HK-2 (cell line): Measurements from ENCODE around the gene NUTM2B.
"Not testable (repeated sequence)": the region's sequence is repeated elsewhere in the genome, so short reads cannot be mapped to it uniquely, and the experiment has no call there.

Experiments
- DNase-seq: peaks from one replicate; pipeline ENCODE4 v3.0.0-alpha.2; 2018; ENCODE audit not compliant: unreplicated experiment

The NUTM2B gene, protein sequence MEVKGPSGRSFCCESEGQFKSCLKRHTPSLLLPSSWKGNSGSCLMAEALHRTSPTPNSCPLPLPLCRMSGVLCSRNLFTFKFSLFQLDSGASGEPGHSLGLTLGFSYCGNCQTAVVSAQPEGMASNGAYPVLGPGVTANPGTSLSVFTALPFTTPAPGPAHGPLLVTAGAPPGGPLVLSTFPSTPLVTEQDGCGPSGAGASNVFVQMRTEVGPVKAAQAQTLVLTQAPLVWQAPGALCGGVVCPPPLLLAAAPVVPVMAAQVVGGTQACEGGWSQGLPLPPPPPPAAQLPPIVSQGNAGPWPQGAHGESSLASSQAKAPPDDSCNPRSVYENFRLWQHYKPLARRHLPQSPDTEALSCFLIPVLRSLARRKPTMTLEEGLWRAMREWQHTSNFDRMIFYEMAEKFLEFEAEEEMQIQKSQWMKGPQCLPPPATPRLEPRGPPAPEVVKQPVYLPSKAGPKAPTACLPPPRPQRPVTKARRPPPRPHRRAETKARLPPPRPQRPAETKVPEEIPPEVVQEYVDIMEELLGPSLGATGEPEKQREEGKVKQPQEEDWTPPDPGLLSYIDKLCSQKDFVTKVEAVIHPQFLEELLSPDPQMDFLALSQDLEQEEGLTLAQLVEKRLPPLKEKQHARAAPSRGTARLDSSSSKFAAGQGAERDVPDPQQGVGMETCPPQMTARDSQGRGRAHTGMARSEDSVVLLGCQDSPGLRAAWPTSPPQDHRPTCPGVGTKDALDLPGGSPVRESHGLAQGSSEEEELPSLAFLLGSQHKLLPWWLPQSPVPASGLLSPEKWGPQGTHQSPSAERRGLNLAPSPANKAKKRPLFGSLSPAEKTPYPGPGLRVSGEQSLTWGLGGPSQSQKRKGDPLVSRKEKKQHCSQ

DNA sequence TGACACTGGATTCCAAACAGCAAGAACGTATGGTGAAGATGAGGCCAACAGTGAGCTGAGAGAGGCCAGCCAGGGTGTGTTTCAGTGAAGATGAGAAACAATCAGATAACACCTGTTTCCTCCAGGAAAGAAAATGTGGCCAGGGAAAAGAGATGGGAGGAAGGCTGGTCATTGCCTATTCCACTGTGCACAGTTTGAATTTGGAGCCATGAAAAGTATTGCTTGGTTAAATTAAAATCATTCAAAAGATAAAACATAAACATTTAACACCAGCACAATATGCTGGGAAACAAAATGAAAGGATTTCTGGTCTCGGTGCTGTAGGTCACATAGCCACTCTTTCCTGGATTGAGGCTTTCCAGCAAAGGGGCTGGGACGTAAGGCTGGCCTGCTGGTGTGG, at the start of gene NUTM2B:
TSS of gene NUTM2B (plus strand) at position 301 of the 400 bp plus-strand sequence. CDS start 383 bp downstream, outside the sequence.
- not testable (repeated sequence) for DNase-seq

DNA sequence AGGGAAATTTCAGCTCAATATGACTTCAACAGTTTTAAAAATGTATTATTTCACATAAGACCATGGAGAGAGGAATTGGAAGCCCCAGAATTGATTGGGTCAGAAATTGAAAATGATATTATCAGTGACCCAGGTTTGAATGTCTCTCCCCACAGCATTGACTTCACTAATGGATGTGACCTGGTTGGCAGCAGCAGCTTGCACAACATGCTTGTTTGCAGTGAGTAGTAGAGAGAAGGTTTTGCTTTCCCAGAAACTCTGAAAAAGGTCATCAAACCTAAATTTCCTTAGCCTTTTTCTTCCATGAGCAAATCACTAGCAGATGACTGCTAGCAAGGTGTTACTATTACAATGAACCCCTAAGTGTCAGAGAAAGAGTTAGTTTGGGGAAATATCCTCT, 39.7 kb upstream of the NUTM2B start:
- not testable (repeated sequence) for DNase-seq

DNA sequence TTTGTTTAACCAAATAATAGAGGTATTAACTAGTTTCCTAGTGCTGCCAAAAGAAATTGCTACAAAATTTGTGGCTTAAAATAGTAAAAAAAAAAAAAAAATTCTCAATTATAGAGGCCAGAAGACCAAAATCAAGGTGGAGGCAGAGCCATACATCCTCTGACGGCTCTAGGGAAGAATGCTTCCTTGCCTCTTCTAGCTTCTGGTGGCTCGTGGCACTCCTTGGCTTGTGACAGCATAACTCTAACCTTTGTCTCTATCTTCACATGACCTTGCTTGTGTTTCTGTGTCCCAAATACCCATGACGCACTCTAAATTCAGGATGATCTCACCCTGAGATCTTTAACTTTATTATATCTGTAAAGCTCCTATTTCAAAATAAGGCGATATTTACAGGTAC, 38.3 kb upstream of the NUTM2B start:
- DNase-seq: not testable (repeated sequence)

DNA sequence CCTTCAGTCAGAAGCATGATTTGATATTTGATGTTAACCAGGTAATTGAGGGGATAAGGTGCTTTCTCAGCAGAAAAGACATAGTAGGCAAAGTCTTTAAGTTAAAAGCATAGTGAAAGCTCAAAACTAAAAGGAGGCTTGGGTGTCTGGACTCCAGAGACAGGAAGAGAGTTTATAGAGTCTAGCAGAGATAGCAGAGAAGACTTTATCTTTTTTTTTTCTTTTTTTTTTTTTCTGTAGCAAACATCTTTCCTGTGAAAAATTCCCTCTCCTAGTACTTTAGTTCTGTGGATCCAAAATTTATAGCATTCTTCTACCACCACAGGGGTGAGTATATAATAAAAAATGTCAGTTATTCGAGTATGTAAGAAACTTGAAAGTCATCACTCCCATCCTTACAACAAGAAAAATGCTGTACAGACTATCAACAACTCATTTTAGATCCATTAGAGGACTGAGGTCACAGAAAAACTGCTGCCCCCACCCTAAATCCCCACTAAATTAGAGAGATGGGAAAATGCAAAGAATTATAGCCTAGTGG, 33.7 kb upstream of the NUTM2B start:
- DNase-seq: not testable (repeated sequence)

DNA sequence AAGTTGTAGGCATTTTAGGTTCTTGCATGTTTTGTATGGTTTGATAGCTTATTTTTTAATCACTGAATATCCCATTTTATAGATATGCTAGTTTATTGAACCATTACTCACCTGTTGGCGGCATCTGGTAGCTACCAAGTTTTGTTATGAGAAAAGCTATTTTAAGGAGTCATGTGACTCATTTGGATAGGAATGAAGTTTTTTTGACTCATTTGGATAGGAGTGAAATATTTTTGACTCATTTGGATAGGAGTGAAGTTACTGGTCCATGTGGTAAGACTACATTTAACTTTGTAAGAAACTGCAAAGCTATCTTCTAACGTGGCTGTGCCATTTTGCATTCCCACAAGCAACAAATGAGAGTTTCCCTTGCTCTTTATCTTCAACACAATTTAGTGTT, 28.1 kb upstream of the NUTM2B start:
- not testable (repeated sequence) for DNase-seq

DNA sequence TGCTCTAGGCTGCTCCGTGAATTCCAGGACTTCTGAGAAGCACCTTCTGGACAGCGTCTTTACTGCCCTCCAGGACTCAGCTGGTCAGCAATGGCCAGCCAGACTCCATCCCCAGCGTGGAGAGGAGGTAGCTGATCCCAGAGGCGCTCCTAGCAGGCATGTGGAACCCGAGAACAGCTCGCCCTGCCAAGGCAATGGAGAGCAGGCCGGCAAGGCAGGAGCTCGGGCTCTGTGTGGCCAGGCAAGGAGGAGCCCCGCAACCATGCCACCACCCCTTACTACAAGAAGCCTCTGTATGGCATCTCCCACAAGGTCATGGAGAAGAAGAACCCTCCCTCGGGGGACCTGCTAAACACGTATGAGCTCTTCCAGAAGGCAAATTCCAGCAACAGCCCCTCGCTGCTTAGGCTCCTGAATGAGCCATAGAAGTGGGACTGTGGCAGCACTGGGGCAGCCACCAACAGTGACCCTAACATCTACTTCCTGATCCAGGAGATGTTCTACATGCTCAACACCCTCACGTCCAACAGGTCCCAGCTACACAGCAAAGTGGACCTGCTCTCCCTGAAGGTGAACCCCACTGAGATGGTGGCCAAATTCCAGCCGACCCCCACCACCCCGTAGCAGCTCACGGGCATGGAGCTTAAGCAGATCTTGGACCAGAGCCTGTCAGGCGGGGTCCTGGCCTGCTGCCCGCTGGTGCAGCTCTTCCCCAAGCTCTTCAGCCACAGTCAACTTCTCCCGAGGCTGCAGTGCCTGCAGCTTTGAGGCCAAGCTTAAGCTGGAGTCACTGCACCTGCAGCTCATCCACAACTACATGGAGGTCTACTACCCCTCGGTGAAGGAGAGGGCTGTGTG, 19.8 kb upstream of the NUTM2B start:
- not testable (repeated sequence) for DNase-seq

DNA sequence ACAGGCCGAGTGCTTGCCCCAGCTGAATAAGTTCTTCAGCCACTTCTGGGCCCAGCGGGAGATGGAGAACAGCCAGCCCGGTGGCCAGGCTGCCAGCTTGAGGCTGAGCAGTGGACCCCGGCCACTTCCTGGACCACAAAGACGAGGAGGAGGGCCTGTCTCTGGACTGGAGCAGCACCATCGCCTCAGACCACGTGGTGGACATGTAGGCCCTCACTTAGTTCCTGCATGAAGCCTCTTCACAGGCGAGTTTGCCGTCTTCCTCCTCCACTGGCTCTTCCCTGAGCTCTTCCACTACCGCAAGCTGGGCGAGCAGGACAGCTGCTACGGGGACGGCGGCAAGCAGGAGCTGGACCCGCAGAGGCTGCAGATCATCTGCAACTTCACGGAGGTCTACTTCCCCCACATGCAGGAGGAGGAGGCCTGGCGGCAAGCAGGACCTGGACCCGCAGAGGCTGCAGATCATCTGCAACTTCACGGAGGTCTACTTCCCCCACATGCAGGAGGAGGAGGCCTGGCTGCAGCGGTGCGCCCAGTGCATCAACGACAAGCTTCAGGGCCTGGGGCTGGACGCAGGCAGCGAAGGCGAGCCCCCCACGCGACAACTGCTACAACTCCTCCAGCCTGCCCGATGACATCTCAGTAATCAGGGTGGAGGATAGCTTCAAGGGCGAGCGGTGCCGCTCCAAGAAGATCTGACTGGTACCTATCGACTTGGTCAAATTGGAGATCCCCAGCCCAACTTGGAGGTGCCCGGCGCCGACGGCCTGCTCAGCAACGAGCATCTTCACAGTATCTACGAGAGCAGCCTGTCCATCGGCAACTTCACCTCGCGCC, 18.9 kb upstream of the NUTM2B start:
- not testable (repeated sequence) for DNase-seq

DNA sequence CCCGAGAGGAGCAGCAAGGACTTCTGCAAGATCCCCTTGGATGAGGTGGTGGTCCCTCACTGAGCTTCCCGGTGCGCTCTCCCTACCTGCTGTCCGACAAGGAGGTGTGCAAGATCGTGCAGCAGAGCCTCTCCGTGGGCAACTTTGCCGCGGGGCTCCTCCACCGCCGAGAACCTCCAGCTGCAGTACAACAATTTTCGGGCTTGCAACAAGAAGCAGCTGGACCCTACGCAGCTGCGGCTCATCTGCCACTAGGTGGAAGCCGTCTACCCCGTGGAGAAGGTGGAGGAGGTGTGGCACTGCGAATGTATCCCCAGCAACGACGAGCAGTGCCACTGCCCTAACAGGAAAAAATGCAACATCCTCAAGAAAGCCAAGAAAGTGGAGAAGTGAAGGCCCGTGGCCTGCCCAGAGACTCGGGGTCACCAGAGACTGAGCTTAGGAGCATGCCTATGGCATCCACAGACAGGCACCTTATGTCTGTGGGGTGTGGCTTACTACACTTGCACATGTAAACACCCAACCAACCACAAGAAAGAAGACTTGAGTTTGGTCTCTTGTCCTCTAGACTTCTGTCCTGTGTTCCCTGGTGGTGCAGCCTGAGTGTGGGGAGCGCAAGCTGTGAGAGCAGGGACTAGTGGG, 17.9 kb upstream of the NUTM2B start:
- DNase-seq: not testable (repeated sequence)

DNA sequence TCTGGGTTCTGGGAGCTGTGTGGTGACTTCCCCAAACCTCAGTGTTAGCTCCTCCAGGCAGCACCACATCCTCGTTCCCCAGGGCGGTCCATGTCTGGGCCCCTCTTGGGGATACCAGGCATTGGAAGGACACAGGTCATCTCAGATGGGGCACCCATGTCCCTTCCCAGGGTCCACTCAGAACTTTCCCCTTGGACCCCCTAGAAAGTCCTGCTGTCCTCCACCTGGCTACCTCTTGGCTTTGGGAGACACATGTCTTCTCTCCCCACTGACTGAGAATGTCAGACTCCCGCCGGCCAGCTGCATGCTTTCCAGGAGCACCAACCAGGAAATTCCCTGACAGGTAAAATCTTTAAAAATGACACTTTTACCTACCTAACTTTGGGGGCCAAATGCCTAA, 16.4 kb upstream of the NUTM2B start:
- DNase-seq: not testable (repeated sequence)

DNA sequence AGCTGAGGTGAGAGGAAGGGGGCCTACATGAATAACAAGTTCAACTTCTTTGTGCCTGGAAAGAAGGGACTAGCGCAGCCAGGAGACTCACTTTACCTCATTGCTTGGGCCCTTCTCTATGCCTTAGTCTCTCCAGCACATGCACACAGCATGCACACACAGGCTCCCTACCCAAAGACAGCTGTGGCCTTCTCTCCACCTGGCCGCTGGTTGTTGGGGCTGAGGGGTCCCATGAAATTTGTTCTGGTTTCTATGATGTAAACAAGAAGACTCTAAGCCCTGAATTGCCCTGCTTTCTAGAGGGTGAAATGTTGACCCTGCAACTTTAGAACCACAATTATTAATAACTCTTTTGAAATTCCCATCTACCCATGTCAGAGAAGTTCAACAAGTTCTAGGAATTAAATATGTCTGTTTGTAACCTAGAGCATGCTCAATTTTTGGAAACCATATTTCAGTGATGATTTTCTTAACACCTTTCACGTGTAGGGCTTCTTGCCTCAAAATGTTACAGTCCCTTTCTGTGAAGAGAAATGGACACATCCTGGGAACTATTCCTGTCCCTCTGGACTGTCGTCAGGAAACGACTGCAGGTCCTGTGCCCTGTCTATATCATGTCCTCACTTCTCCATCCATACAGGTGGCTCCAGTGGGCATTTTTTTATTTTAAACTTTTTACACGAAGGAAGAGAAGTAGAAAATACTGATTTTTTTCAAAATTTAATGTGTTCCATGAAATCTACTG, 15.4 kb upstream of the NUTM2B start:
- DNase-seq: not testable (repeated sequence)

DNA sequence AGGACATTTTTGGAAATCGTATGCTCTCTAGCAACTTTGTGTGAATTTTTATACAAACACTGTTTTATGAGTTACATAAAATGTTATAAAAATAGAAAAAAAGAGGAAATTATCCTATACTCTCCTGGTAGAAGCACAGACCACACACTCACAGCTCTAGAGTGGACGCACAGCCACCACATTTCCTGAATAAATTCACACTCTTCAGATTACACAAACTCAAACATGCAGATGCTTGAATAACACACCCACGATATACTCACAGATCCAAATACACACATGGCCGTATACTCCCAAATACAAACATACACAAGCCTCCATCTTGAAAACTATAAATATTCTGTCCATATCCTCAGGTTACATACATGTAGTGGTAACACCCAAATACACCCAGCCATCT, 14.2 kb upstream of the NUTM2B start:
- DNase-seq: not testable (repeated sequence)

DNA sequence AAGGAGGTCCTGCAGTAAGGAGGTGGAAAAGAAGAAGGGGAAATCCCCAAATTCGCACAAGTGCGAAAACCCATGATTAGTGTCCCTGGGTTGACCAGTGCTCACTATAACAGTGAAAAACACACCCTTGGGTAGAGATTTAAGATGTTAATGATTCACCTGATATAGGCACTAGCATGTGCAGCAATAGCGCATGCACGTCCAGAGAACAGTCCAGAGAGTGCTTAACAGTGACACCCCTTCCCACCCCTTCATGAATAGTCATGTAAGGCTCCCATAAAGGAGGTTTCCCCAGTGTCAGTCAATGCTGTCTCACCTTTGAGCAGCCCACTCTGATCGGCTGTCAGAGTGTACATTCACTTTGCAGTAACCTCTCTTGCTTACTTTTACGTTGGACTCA, 6.4 kb upstream of the NUTM2B start:
- DNase-seq: not testable (repeated sequence)

DNA sequence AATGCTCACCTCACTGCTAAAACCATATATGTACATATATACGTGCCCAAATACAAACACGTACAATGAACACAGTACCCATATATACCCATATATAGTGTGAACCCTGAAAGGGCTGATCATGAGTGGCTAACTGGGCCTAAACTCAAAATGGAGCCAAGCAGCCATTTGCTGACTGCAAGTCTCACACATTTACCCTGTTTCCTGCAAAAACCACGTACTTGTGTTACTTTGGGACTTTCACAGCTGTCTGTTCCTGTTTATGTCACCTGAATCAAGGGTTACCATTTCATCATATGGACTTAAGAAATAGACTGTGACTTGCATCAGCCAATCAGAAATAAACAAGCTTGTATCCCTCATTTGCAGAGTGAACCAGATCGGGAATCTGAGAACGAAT, 5.9 kb upstream of the NUTM2B start:
- not testable (repeated sequence) for DNase-seq

DNA sequence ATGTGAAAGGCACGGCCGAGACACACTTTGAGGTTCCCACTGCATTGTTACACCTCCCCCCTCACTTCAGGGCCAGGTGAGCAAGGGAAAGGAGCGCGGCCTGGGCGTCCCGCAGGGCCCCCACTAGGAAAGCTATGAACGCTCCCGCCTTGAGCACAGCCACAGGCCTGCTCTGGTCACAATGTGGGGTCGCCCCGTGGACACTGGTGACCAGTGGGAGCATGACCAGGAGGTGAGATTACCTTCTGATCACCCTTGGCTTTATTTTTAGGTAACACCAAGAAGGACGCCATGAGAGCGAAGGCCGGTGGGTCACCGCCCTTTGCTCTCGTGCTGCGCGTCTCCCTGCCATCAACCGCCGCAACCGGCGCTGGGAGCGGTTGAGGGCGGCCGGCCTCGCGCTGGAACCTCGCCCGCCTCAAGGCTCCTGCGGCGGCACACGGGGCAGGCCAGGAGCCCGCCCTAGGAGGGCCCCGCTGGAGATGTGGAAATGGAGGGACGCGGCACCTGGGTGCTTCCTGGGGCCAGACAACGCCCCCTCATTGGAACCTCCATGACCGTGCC, 2.6 kb upstream of the NUTM2B start:
- DNase-seq: not testable (repeated sequence)

DNA sequence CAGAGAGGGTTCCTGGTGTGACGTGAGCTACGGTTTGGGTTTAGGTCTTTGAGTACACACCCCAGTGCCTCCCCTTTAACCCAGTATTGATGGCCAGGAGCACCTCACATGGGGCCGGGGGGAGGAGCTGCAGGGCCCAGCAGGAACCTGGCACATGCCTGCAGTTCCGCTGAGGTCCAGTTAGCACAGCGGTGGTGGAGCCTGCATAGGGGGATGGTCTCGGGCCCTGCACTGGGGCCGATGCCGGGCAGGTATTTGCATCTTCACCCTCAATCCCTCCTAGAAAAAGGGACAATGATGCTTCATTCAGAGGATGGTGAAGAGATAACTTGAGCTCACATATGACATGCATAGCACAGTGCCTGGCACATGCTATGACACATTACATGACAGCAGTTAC, 4.0 kb downstream of the NUTM2B start:
- DNase-seq: not testable (repeated sequence)

DNA sequence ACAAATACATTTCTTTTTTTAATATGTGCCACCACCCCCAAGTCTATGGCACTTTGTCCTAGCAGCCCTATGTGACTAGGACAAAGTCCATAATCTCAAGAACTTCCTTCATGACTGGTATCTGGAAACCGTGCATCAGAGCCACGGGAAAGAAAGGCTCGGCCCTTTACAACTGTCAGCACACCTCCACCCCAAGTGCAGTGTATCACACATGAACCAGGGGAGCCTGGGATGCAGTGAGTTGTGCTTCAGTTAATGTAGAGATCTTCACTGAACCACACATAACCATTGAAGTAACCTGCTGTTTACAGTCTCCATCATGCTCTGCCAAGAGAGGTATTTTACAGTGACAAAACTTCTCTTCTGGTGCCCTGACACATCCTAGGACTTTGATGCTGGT, 11.9 kb downstream of the NUTM2B start:
- DNase-seq: not testable (repeated sequence)

DNA sequence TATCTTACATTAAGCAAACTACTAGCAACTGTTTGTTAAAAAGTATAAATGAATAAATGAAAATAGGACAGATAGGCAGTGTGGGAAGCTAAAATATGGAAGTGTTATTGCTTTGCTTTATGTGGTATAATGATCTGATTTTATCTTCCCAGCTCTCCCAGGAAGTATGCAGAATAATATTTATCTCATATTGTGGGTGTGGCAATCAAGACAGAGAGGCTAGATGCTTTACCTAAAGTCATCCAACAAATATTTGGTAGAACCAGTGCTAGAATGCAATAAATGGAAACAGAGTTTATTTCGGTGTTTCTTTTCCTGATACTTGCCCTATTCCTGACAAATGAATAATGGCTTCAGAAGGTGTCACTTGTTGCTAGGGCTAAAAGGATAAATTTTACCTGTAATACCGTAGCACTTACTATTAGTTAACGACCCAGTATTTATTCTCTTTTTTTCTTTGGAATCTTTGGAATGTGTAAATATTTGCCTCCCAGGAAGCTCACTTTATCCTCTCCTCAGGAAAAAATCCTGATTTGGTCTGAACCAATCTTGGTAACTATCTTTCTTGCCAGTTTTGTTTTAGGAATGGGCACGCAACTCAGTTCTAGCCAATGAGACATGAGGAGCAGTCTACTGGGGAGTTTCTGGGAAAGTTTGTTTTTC, 14.0 kb downstream of the NUTM2B start:
- not testable (repeated sequence) for DNase-seq

DNA sequence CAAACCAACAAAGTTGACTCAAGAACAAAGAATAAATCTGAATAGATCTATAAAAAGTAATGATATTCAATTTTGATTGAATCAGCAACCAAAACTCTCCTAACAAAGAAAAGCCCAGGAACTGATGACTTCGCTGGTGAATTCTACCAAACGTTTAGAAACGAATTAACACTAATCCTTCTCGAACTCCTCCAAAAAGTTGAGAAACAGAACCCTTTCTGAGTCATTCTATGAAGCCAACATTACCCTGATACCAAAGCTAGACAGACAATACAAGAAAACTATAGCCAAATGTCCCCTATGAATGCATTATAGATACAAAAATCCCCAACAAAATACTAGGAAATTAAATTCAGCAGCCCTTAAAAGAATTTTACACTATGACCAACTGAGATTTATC, 17.0 kb downstream of the NUTM2B start:
- DNase-seq: not testable (repeated sequence)
